Mesenchymal stem cell (in vitro differentiated cells and primary cell): ENCODE data around the gene POM121.
"Not testable (repeated sequence)": the region's sequence is repeated elsewhere in the genome, so short reads cannot be mapped to it uniquely, and the experiment has no call there.

Source experiments
- DNase-seq: peaks from one replicate; pipeline ENCODE4 v3.0.0-alpha.2; 2013
- H2AFZ ChIP-seq: one replicate; pipeline ENCODE4 v1.6.1; 2013; ENCODE audit warnings: low read depth, mild to moderate bottlenecking, control low read depth, inconsistent platforms, low read length, moderate library complexity
- H2AK5ac ChIP-seq: 2 replicates; pipeline ENCODE4 v1.6.1; 2013; ENCODE audit warnings: low read length, moderate library complexity, mild to moderate bottlenecking, inconsistent platforms; ENCODE audit not compliant: severe bottlenecking
- H2BK120ac ChIP-seq: one replicate; pipeline ENCODE4 v1.6.1; 2013; ENCODE audit warnings: low read depth, mild to moderate bottlenecking, inconsistent platforms, low read length, moderate library complexity
- H2BK12ac ChIP-seq, 2 experiments: one replicate each; pipeline ENCODE4 v1.6.1; 2013; ENCODE audit warnings: inconsistent platforms in 2 of 2, low read length in 2 of 2, mild to moderate bottlenecking in 2 of 2, moderate library complexity in 2 of 2, control low read depth in 1 of 2
- H2BK15ac ChIP-seq: one replicate; pipeline ENCODE4 v1.6.1; 2013; ENCODE audit warnings: mild to moderate bottlenecking, low read depth, inconsistent platforms; ENCODE audit not compliant: poor library complexity, severe bottlenecking
- H2BK5ac ChIP-seq: 2 replicates; pipeline ENCODE4 v1.6.1; 2013; ENCODE audit warnings: low read depth, mild to moderate bottlenecking, low read length, control low read depth, inconsistent platforms; ENCODE audit not compliant: poor library complexity, severe bottlenecking
- H3K14ac ChIP-seq, 2 experiments: one replicate each; pipeline ENCODE4 v1.6.1; 2013; ENCODE audit warnings: inconsistent platforms in 2 of 2, low read length in 2 of 2, control low read depth in 1 of 2, mild to moderate bottlenecking in 1 of 2, moderate library complexity in 1 of 2
- H3K18ac ChIP-seq, 2 experiments: one replicate each; pipeline ENCODE4 v1.6.1; 2013; ENCODE audit warnings: inconsistent platforms in 2 of 2, low read length in 2 of 2, control low read depth in 1 of 2, low read depth in 1 of 2, mild to moderate bottlenecking in 1 of 2
- H3K23ac ChIP-seq, 2 experiments: one replicate each; pipeline ENCODE4 v1.6.1; 2013; ENCODE audit warnings: inconsistent platforms in 2 of 2, low read length in 2 of 2, mild to moderate bottlenecking in 2 of 2, moderate library complexity in 2 of 2, control low read depth in 1 of 2
- H3K27ac ChIP-seq: 2 replicates; pipeline ENCODE4 v1.5.1; 2013; ENCODE audit warnings: mild to moderate bottlenecking, moderate library complexity, low read length, control low read depth, inconsistent platforms; ENCODE audit not compliant: poor library complexity, severe bottlenecking
- H3K27me3 ChIP-seq, 2 experiments: 2 replicates each; pipeline versions ENCODE4 v1.6.1 to v1.7.0; 2013; ENCODE audit warnings: low read length in 2 of 2, mild to moderate bottlenecking in 2 of 2, moderate library complexity in 2 of 2, control low read depth in 1 of 2, inconsistent platforms in 1 of 2; ENCODE audit not compliant: control insufficient read depth in 1 of 2, insufficient read depth in 1 of 2
- H3K36me3 ChIP-seq, 2 experiments: 2 replicates each; pipeline versions ENCODE4 v1.6.1 to v1.7.0; 2013; ENCODE audit warnings: low read length in 2 of 2, control low read depth in 1 of 2, inconsistent platforms in 1 of 2, low read depth in 1 of 2, mild to moderate bottlenecking in 1 of 2; ENCODE audit not compliant: insufficient read depth in 2 of 2, control insufficient read depth in 1 of 2
- H3K4ac ChIP-seq, 2 experiments: one replicate each; pipeline ENCODE4 v1.6.1; 2013; ENCODE audit warnings: inconsistent platforms in 2 of 2, low read length in 2 of 2, mild to moderate bottlenecking in 2 of 2, moderate library complexity in 2 of 2, control low read depth in 1 of 2, low read depth in 1 of 2
- H3K4me1 ChIP-seq: 2 replicates; pipeline ENCODE4 v1.6.1; 2013; ENCODE audit warnings: low read depth, low read length, control low read depth; ENCODE audit not compliant: control insufficient read depth, insufficient read depth
- H3K4me2 ChIP-seq: 2 replicates; pipeline ENCODE4 v1.6.1; 2013; ENCODE audit warnings: low read length, mild to moderate bottlenecking, inconsistent platforms; ENCODE audit not compliant: poor library complexity, severe bottlenecking
- H3K4me3 ChIP-seq, 2 experiments: 2 replicates each; pipeline versions ENCODE4 v1.5.1 to v1.7.0; 2013; ENCODE audit warnings: low read length in 2 of 2, mild to moderate bottlenecking in 2 of 2, control low read depth in 1 of 2, low read depth in 1 of 2; ENCODE audit not compliant: insufficient read depth in 1 of 2
- H3K79me1 ChIP-seq: replicated peaks from 2 replicates; pipeline ENCODE4 v1.6.1; 2013; ENCODE audit warnings: mild to moderate bottlenecking, control low read depth, low read length, inconsistent platforms; ENCODE audit not compliant: poor library complexity, severe bottlenecking
- H3K9ac ChIP-seq: 2 replicates; pipeline ENCODE4 v1.7.0; 2013; ENCODE audit warnings: mild to moderate bottlenecking, low read length, moderate library complexity
- H3K9me3 ChIP-seq: 2 replicates; pipeline ENCODE4 v1.7.0; 2013; ENCODE audit warnings: mild to moderate bottlenecking, low read length; ENCODE audit not compliant: control insufficient read depth
- H4K8ac ChIP-seq: one replicate; pipeline ENCODE4 v1.6.1; 2013; ENCODE audit warnings: inconsistent platforms, mild to moderate bottlenecking, low read length, moderate library complexity
- H4K91ac ChIP-seq: one replicate; pipeline ENCODE4 v1.6.1; 2013; ENCODE audit warnings: mild to moderate bottlenecking, low read length, inconsistent platforms
- WGBS: methylation state at CpG from one replicate; pipeline ENCODE4 v1.1.7; 2013; ENCODE audit warnings: mixed read lengths; 5-methylcytosine and 5-hydroxymethylcytosine counted together

POM121 gene

DNA sequence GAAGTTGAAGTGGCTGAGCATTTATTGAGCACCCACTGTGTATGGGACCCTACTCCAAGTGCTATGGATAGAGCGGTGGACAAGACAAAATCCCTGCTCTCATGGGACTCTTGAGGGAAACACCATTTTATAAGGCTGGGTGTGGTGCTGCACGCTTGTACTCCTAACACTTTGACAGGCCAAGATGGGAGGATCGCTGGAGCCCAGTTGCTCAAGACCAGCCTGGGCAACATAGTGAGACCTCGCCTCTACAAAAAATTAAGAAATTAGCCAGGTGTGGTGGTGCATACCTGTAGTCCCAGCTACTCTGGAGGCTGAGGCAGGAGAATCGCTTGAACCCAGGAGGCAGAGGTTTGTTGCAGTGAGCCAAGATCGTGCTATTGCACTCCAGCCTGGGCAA is 2.9 kb downstream of the POM121 start:
- not testable (repeated sequence) for H3K4me3 ChIP-seq, H3K27ac ChIP-seq, H2BK5ac ChIP-seq, H3K27me3 ChIP-seq, H3K9ac ChIP-seq, H3K4ac ChIP-seq, H3K9me3 ChIP-seq, H2AFZ ChIP-seq, H3K14ac ChIP-seq, H2BK120ac ChIP-seq, H3K18ac ChIP-seq, H3K23ac ChIP-seq, H2BK12ac ChIP-seq, H4K91ac ChIP-seq, DNase-seq, H3K4me2 ChIP-seq, H4K8ac ChIP-seq, H2BK15ac ChIP-seq, H2AK5ac ChIP-seq, H3K4me1 ChIP-seq
- Histone ChIP-seq H3K36me3 (peaks cover 20 to 59% of the 10 kb centered on the region in 2 experiments), H3K79me1 (peaks cover 18% of the 10 kb centered on the region)
- WGBS: 98% methylated on average over 6 of the region's 6 CpGs

- H2BK120ac ChIP-seq, H3K4me1 ChIP-seq, H3K4me2 ChIP-seq, H2BK5ac ChIP-seq, H3K27ac ChIP-seq, H3K23ac ChIP-seq, H2AFZ ChIP-seq, H3K14ac ChIP-seq, H3K9ac ChIP-seq, H3K4ac ChIP-seq, H2BK15ac ChIP-seq, H3K9me3 ChIP-seq, H2BK12ac ChIP-seq, H4K91ac ChIP-seq, H3K4me3 ChIP-seq, H3K27me3 ChIP-seq, H3K18ac ChIP-seq, H4K8ac ChIP-seq, H2AK5ac ChIP-seq: not testable (repeated sequence)
- 98% methylated on average over 6 of the region's 6 CpGs for WGBS
- peaks cover 18% of the 10 kb centered on the region for H3K79me1 ChIP-seq
- H3K36me3 ChIP-seq: peaks cover 20 to 59% of the 10 kb centered on the region in 2 experiments
- peak; percentile 16 for DNase-seq
Observed at GRCh38 chr7:72928216-72928615, 3.3 kb downstream of the POM121 start.

DNA sequence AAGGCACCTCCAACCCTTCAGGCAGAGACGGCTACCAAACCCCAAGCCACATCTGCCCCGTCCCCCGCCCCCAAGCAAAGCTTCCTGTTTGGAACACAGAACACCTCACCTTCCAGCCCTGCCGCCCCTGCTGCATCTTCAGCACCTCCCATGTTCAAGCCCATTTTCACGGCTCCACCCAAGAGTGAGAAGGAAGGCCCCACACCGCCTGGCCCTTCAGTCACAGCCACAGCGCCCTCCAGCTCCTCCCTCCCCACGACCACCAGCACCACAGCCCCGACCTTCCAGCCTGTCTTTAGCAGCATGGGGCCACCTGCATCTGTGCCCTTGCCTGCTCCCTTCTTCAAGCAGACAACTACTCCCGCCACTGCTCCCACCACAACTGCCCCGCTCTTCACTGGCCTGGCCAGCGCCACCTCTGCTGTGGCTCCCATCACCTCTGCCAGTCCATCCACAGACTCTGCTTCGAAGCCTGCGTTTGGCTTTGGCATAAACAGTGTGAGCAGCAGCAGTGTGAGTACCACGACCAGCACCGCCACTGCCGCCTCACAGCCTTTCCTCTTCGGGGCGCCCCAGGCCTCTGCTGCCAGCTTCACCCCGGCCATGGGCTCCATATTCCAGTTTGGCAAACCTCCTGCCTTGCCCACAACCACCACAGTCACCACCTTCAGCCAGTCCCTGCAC is 17.3 kb downstream of the POM121 start:
- WGBS: 100% methylated on average over 2 of the region's 20 CpGs
- H3K23ac ChIP-seq, H3K27me3 ChIP-seq, H3K27ac ChIP-seq, H2BK120ac ChIP-seq, H3K9ac ChIP-seq, H3K4me2 ChIP-seq, H2BK5ac ChIP-seq, H2AFZ ChIP-seq, H3K14ac ChIP-seq, H3K9me3 ChIP-seq, H3K4me3 ChIP-seq, H3K4me1 ChIP-seq, H3K18ac ChIP-seq, H3K4ac ChIP-seq, H3K79me1 ChIP-seq, H2BK15ac ChIP-seq, H2AK5ac ChIP-seq, H2BK12ac ChIP-seq, H4K91ac ChIP-seq, H4K8ac ChIP-seq, DNase-seq: not testable (repeated sequence)
- H3K36me3 ChIP-seq: peaks cover 22 to 33% of the 10 kb centered on the region in 2 experiments

GRCh38 chr7:72942956-72943355 is 18.1 kb downstream of the POM121 start:
- H2BK120ac ChIP-seq, H3K4me1 ChIP-seq, H4K8ac ChIP-seq, H2AFZ ChIP-seq, H3K23ac ChIP-seq, H2BK12ac ChIP-seq, H3K4me2 ChIP-seq, DNase-seq, H3K18ac ChIP-seq, H3K79me1 ChIP-seq, H2AK5ac ChIP-seq, H2BK15ac ChIP-seq, H4K91ac ChIP-seq, H3K14ac ChIP-seq, H3K27me3 ChIP-seq, H2BK5ac ChIP-seq, H3K4ac ChIP-seq, H3K4me3 ChIP-seq, H3K27ac ChIP-seq, H3K9me3 ChIP-seq, H3K9ac ChIP-seq: not testable (repeated sequence)
- peaks cover 16 to 36% of the 10 kb centered on the region in 2 experiments for H3K36me3 ChIP-seq
- whole genome bisulfite sequencing: 100% methylated on average over 11 of the region's 25 CpGs
